Femur (tissue), 1 donor: ENCODE measurements around the gene PRKAG2.
A peak's percentile ranks its signal among the peaks of the same experiment; 100 is the strongest.
"Not testable (repeated sequence)": the region's sequence is repeated elsewhere in the genome, so short reads cannot be mapped to it uniquely, and the experiment has no call there.

Source experiments
- DNase-seq: peaks from one replicate; pipeline ENCODE4 v3.0.0-alpha.2; 2017

Gene PRKAG2

GRCh38 chr7:151832656-151833055 lies 44.3 kb downstream of the PRKAG2 start:
- DNase-seq = no peak

DNA sequence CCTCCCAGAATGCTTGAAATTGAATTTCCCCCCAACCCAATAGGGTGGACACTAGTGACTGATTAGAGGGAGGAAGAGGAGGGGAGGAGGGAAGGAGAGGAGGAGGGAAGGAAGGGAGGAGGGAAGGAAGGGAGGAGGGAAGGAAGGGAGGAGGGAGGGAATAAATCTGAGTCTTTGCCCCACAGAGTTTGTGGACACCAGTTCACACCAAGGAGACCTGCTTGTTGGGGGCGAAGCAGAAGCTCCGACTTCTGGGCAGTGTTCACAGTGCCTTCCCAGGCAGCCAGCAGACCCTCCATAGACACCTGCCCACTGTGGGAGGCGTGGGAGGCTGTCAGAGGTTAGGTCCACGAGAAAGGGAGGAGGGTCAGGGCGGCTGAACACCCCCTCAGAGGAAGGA lies 44.8 kb downstream of the PRKAG2 start:
- no peak for DNase-seq

GRCh38 chr7:151831606-151832005 lies 45.3 kb downstream of the PRKAG2 start:
- DNase-seq = no peak

DNA sequence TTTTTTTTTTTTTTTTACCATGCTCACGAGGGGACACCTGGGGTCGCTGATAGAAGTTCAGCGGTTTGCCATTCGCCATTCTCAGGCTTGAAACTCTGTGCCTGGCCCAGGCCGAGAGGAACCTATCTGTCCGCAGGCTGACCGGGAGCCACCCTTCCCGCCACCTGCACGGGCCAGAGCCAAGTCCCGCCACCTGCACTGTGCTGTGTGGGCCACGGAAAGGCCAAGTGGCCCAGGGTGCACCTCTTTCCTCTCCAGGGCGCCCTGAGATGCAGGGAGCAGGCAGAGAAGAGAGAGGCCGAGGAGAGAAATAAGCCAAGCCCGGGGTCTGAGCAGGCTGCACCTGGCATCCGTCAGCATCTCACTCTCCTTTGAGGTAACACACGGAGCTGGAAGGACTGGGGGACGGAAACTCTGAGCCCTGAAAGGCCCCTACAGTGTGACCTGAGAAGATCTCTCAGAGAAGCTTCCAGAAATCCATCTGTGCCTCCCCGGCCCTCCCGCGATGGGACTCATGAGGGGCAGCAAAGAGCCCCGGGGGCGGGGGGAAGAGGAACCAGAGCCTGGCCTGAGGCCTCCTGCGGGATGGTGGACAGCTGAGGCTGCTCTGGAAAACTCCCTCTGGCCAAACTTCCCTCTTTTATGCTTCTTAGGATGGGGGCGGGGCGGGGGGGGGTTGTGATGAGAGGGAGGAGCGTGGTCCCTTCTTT lies 46.6 kb downstream of the PRKAG2 start:
- no peak for DNase-seq

- DNase-seq = no peak
Observed at GRCh38 chr7:151829707-151830106, 47.2 kb downstream of the PRKAG2 start.

GRCh38 chr7:151827620-151828019 lies 49.3 kb downstream of the PRKAG2 start:
- no peak for DNase-seq

- DNase-seq = not testable (repeated sequence)
Observed at GRCh38 chr7:151826316-151826715, 50.6 kb downstream of the PRKAG2 start.

- no peak for DNase-seq
Observed at GRCh38 chr7:151825721-151826120, 51.2 kb downstream of the PRKAG2 start.

DNA sequence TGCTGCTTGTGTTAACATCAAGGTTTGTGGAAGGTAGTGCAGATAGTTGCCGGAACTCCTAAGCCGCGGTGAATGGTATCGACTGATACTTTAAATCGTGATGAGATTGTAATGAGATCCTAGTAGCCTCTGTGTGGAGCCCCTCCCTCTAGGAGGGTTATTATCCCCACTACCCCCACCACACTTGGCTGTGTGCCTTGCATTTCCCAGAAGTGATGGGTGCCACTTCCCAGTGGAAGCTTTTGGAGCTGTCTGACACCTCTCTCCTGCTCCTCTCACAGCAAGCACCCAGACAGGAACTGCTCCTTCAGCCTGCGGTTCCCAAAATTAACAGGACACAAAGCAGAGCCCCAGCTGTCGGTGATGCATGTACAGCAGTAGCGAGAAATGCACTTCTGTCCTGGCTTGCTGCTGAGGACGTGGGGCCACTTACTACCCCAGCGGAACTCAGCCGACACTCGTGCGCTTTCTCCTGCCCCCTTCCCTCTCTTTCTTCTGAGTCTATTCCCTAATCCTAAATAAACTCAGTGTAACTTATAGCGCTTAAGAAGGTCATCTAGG lies 52.5 kb downstream of the PRKAG2 start:
- DNase-seq = no peak

GRCh38 chr7:151823566-151824372 lies 53.1 kb downstream of the PRKAG2 start:
- no peak for DNase-seq

DNA sequence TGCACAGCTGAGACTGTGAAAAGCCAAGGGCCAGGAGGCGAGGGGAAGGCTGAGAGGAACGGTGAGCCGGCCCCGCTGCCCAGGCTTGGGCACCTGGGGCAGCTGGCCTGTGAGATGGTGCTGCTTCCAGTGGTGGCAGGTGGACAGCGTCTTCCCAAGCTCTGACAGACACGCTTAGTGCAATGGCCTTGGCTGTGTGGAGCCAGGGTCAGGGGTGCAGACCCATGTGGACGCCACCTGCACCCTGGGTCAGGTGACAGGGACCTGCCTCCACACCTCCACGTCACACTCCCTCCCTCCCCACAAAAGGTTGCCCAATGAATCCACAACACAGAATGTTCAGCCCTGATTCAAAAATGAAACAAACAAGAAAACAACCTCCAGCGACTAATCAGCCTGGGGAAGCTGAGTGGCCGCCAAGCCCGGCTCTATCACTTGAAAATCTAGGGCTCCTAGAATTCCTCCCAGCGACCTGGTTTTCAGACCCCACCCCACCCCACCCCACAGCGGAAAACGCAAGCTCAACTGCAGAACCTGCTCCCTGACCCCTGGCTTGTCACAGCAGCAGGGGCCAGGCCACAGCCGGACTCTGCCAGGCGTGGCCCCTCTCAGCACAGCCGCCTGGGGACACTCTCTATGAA lies 54.3 kb downstream of the PRKAG2 start:
- DNase-seq = peak; percentile 32

- DNase-seq = no peak
Observed at GRCh38 chr7:151821806-151822540, 54.9 kb downstream of the PRKAG2 start.

GRCh38 chr7:151821226-151821625 lies 55.7 kb downstream of the PRKAG2 start:
- no peak for DNase-seq

GRCh38 chr7:151820491-151821105 lies 56.3 kb downstream of the PRKAG2 start:
- DNase-seq = no peak

GRCh38 chr7:151819866-151820265 lies 57.0 kb downstream of the PRKAG2 start:
- DNase-seq = no peak

GRCh38 chr7:151818674-151819519 lies 58.0 kb downstream of the PRKAG2 start:
- no peak for DNase-seq

GRCh38 chr7:151817981-151818673 lies 58.8 kb downstream of the PRKAG2 start:
- DNase-seq = no peak

DNA sequence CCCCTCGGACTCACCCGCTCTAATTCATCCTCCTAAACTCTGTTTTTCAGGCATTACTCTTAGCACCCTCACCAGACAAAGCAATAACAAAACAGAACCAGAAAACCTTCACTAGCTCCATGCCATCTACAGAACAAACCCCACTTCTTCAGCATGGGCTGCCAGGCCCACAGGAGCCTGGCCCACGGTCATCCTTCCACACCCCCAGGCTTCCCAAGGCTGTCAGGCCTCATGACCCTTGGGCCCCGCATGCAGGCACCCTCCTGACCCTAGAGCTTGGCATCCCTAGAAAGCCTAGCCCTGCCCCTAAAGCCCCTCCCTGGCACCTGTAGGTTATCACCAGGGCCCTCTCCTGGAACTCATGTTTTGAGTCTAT lies 59.6 kb downstream of the PRKAG2 start:
- DNase-seq = no peak

GRCh38 chr7:151816562-151817314 lies 60.2 kb downstream of the PRKAG2 start:
- no peak for DNase-seq

- no peak for DNase-seq
Observed at GRCh38 chr7:151815419-151815818, 61.5 kb downstream of the PRKAG2 start.
